GM10266 (cell line): ENCODE measurements around the gene MRAS.

Source experiments
- DNase-seq: peaks from one replicate; pipeline ENCODE4 v3.0.0; 2012; ENCODE audit errors: extremely low spot score
- TF ChIP-seq, protein P1 (sequence below): IDR thresholded peaks from 2 replicates; pipeline ENCODE4 v1.5.1; 2012; ENCODE audit warnings: mild to moderate bottlenecking, low read depth; ENCODE audit not compliant: control insufficient read depth, insufficient read depth; ENCODE audit errors: missing control alignments

MRAS gene

DNA sequence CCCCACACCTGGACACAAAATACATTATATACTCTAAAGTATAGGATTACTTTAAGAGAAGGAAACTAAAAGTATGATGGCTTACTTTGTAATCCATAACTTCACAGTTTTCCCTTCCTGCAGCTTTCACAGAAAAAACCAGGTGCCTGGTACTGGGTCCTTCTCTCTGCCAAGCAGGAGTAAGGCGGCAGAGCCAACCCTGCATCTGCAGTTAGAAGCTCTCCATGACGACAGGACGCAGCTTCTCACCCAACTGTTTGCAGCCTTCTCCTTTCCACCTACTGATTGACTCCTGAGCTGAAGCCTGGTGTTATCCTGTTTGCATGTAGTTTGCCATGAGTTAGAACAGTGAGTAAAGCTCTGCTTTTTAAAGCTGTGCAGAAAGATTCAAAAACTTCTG, 6.7 kb downstream of the MRAS start:
- TF ChIP-seq, protein P1, sequence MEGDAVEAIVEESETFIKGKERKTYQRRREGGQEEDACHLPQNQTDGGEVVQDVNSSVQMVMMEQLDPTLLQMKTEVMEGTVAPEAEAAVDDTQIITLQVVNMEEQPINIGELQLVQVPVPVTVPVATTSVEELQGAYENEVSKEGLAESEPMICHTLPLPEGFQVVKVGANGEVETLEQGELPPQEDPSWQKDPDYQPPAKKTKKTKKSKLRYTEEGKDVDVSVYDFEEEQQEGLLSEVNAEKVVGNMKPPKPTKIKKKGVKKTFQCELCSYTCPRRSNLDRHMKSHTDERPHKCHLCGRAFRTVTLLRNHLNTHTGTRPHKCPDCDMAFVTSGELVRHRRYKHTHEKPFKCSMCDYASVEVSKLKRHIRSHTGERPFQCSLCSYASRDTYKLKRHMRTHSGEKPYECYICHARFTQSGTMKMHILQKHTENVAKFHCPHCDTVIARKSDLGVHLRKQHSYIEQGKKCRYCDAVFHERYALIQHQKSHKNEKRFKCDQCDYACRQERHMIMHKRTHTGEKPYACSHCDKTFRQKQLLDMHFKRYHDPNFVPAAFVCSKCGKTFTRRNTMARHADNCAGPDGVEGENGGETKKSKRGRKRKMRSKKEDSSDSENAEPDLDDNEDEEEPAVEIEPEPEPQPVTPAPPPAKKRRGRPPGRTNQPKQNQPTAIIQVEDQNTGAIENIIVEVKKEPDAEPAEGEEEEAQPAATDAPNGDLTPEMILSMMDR = no peak
- DNase-seq = no peak

DNA sequence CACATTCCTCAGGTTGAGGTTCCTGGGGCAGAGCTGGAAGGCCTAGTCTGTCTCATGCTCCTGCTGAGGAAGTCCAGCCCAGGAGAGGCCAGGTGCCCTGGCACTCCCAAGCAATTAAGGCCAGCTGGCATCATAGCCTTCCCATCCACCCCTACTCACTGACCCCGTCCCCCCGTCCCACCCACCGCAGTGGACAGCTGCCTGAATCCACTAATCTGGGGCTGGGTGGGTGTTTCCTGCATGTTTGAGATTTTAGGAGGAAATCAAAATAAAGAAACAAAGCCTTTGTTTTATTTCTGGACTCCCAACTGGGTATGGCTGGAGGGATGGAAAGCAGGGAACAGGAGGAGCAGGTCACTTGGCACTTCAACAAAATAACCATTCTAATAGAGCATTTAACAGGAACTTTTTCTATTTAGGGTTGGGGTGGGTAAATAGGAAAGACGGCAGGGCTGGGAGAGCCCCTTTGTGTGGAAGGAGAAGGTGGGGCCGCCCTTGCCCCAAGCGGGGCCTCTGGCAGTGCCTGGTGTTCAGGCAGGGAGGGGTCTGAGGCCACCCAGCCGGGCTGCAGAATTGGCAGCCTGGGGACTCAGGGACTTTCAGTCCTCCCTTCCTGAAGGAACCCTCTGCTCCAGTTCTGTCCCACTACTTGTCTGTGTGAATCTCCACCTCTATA, 8.5 kb downstream of the MRAS start:
- TF ChIP-seq, protein P1 = no peak
- no peak for DNase-seq

DNA sequence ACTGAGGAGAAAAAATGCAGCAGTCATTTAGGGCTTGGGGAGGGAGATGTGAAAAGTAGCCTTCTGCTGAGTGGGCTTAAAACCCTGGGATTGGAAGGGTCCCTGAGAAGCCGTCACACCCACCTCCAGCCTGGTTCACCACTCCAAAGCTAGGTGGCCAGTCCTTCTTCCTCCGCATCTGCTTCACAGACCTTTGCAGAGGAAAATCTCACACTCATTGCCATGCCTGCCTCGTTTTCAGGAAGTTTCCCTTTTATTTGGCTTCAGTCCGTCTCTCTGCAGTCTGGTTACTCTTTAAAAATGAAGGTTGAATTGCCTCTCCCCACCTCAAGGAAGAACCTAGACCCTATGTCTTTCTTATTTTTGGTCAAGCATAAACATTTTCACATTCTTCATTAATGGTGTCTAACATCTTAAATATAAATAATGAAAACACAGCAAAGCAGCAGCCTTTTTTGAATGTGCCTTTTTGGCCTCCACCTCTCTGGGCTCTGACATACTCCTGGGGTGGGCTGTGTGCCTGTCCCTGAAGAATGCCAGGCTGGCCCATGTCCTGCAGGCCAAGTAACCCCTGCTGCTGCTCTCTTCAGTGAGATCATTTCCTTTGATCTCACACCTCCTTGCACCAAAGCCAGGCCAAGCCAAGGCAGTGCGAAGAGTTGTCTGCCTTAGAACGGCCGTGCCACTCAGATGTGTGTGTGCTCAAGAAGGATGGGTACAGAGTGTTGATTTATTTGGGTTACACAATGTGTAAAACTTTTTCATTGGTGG, 11.0 kb downstream of the MRAS start:
- no peak for DNase-seq
- TF ChIP-seq, protein P1 = no peak

- TF ChIP-seq, protein P1 = no peak
- DNase-seq = no peak
Observed at GRCh38 chr3:138359919-138360868, 11.8 kb downstream of the MRAS start.

- TF ChIP-seq, protein P1 = no peak
- DNase-seq = no peak
Observed at GRCh38 chr3:138360869-138361525, 12.6 kb downstream of the MRAS start.

GRCh38 chr3:138361561-138361971, 13.2 kb downstream of the MRAS start:
- DNase-seq = no peak
- TF ChIP-seq, protein P1 = no peak
